Measurements from ENCODE around the gene HHIPL1.

Gene HHIPL1

GRCh38 chr14:99675382-99675835 is 30.5 kb downstream of the HHIPL1 start:
- no peak for DNase-seq (ENCODE audit: low spot score)

- no peak for DNase-seq (ENCODE audit: low spot score)
Measured at GRCh38 chr14:99675951-99676350, 31.0 kb downstream of the HHIPL1 start.

- DNase-seq (ENCODE audit: low spot score), result no peak
Measured at GRCh38 chr14:99676657-99677056, 31.7 kb downstream of the HHIPL1 start.

DNA sequence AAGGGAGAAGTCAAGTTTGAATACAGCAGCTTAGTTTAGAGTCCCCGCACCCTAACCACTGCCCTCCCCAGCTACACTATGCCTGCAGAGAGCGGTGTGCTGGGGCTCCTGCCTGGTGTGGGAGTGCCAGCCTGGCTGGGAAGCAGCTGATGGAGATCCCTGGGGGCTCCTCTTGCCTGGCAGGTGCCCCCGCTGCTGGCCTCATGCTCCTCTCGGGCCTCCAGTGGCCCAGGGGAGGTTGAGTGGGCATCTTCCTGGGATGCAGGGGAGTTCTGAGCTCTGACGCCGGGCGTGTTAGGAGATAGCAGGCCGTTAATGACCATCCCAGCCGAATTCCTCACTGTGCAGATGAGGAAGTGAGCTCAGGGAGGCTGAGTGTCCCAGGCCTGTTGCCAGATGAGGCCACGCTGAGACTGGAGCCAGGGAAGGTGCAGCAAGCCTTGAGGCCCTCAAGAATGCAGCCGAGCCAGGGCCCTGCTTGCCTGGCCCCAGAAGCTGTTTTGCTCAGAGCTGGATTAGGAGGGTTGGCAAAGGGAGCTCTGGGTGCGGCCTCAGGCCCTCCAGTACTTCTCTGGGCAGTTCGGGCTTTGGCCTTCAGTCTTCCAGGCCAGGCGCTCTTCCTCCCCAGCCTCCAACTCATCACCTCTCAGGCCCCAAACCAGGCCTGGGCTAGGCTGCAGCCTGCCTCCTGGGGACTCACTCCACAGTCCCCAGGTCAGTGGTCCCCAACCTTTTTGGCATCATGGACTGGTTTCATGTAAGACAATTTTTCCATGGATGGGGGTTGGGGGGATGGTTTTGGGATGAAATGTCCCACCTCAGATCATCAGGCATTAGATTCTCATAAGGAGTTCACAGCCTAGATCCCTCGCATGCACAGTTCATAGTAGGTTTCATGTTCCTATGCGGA is 32.6 kb downstream of the HHIPL1 start:
- DNase-seq (ENCODE audit: low spot score), result no peak

DNA sequence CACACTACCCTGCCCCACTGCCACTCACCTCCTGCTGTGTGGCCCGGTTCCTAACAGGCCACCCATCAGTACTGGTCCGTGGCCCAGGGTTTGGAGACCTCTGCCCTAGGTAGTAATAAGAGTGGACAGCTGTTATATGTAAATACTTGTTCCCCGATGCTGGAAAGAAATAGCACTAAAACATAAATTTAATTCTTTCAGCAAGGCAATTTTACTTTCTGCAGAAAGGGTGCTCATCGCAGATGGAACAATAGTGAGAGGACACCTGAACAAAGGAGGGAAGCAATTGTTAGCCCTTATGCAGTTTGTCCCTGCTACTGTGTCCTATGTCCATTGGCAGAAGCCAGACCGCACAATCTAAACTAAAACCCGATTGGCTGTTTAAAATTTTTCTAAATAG is 33.3 kb downstream of the HHIPL1 start:
- DNase-seq (ENCODE audit: low spot score), result no peak

DNA sequence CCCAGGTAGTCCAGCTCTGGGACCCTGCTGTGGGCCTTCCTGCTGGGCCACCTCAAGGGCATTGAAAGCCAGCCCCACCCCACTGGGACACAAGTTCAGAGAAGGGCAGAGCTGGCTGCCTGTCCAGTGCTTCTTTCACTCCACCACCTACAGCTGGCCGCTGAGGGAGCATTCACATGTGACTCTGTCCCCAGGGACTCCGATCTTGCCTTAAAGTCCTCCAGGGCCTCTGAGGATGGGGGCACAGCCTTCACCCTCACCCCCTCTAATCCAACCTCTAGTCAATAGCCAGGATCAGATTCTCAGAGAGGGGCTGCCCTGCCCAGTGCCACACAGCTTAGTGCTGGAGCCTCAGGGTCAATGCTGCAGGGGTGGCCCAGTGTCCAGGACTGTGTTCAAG is 34.2 kb downstream of the HHIPL1 start:
- no peak for DNase-seq (ENCODE audit: low spot score)

GRCh38 chr14:99679543-99679942 is 34.6 kb downstream of the HHIPL1 start:
- no peak for DNase-seq (ENCODE audit: low spot score)

GRCh38 chr14:99679996-99680395 is 35.1 kb downstream of the HHIPL1 start:
- no peak for DNase-seq (ENCODE audit: low spot score)

DNA sequence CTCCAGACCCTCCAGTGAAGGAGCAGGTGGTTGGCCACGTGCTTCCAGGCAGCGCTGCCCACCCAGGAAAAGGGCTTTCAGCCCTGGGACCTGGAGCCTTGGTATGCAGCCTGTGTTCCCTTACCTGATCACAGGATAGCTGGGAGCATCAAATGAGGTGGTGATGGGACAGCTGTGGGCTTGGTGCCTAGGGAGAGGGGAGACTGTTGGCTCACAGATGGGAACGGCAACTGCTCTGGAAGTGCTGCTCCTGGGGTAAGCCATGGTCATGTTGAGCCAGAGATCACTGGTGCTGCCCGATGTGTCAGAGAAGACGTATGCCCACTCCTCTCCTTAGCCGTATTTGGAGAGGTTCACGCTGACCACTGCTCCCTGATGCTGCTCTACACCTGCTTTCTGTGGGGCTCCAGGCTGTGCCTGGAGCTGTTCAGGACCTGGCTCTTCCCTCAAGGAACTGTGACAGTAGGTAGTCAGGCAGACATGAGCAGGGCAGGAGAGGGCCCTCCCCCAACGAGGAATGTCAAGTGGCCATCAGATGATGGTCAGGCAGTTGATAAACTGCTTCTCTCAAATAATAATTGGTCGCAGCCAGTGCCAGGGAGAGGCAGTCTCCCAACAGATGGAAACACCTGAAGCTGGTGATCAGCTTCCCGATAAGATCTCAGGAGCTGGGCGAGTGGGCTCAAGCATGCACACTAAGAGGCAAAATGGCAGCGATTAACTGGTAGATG is 36.3 kb downstream of the HHIPL1 start:
- no peak for DNase-seq (ENCODE audit: low spot score)

DNA sequence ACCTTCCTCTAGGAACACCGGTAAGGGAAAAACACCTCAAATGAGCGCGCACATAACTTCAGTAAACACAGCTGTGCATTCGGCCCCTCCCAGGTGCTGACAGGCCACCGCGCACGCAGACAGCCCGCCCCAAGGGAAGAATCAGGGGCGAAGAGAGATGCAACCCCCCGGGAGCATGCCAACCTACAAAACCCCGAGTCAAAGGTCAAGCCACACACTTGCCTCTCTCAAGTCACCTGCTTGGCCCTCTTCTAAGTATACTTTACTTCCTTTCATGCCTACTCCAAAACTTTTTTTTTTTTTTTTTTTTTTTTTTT is 36.9 kb downstream of the HHIPL1 start:
- DNase-seq (ENCODE audit: low spot score), result no peak

DNA sequence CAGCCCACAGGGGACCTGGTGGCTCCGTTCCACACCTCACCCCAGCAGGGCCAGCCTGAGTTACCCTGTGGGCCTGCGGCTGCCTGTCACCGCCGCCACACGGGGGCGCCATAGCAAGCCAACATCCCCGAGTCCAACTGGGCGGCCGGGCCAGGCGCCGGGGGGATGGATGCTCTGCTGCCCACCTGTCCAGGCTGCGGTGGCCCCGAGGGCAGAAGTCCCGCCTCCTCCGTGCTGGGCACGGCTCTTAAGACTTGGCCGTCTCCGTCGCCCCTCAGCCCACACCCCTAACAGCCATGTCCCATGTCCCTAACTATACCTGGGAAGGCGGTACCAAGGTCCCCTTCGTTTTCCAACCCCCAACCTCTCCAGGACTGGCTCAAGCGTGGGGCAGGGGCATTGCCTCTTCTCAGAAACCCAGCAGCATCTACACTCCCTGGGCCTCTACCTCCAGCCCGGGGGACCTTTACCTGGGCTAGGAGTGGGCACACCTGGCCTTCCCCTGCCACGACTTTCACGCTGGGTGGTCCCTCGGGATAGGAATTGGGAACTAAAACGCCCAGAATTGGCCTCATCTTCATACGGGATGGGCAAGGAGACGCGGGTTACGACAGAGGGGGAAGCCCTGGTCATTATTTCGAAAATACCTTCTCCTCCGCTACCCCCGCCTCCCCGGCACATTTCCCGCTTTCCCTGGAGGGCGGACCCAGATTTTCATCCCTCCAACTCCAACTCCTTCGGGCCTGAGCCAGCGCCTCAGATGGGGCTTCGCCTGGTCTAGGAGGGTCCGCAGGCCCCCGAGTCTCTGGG is 38.1 kb downstream of the HHIPL1 start:
- DNase-seq (ENCODE audit: low spot score), result peak; percentile 29

DNA sequence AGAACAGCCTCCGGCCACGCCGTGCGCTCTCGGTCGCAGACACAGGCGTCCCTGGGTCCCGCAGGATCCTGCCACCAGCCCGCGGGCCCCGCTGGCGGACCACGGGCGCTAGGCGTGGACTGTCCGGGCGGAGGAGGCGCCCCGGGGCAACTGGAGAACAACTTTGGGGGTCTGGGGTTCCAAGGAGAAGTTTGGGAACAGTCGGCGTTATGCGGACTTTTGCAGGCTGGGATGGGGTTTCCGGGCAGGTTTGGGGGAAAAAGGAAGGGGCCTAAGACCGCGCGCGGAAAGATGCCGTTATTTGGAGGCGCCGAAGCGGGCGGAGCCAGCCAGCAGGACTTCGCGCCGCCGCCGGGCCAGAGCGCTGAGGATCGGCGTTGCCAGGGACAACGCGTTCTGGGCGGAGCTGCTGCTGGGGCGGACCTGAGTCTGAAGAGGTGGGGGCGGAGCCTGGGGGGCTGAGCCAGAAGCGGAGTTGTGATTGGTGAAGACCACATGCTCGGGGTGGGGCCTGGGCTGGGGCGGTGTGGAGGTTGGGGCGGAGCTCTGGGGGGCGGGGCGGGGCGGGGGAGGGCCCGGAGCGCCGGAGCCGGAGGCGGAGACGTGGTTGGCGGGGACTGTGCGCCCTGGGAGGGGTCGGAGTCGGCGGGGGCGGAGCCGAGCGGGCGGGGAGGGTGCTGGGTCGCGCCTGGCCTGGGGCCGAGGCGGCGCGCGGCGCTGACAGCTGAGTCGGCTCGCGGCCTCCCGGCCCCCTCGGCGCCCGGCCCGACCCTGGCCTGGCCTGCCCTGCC is 38.9 kb downstream of the HHIPL1 start, which contains the start of gene CYP46A1:
Gene CYP46A1, plus strand, starts transcription at position 680 of the 791 bp plus-strand sequence. CDS start 120 bp downstream, outside the sequence.
- DNase-seq (ENCODE audit: low spot score), result peak; percentile 98

DNA sequence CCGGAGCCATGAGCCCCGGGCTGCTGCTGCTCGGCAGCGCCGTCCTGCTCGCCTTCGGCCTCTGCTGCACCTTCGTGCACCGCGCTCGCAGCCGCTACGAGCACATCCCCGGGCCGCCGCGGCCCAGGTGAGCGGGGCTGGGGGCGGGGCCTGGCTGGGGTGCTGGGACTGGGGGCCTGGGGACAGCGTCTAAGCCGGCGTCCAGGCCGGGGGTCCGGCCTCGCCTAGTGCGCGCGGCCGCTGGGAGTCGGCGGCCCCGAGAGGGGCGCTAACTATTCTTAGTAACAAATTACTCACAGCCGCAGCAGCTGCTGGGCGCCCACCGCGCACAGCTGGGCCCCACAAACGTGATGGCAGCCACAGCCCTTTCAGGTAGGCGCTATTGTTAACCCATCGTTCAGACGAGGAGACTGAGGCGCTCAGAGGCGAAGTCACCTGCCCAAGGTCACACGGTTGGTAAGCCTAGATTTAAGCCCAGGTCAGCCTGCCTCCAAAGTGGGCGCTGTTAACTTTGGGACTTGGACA is 39.5 kb downstream of the HHIPL1 start:
- no peak for DNase-seq (ENCODE audit: low spot score)

DNA sequence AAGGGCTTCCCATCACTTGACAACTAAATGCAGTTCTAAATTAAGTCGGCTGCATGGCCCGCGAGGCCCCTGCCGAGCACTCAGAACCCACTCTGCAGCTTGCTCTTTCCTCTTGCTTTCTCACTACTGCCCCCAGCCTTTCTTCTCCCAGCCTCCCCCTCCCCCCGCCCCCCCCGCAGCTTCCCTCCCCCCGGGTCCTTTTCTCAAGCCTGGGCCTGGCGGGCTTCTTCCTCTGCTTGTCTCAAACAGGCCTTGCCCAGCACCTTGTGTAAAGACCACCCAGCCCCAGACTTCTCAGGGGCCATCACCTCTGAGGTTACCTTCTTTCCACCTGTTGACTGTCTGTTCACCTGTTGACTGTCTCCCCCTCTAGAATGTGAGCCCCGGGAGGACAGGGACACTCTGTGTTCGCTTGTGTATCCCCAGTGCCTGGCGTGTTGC is 40.2 kb downstream of the HHIPL1 start:
- no peak for DNase-seq (ENCODE audit: low spot score)

- no peak for DNase-seq (ENCODE audit: low spot score)
Measured at GRCh38 chr14:99685596-99685995, 40.7 kb downstream of the HHIPL1 start.

DNA sequence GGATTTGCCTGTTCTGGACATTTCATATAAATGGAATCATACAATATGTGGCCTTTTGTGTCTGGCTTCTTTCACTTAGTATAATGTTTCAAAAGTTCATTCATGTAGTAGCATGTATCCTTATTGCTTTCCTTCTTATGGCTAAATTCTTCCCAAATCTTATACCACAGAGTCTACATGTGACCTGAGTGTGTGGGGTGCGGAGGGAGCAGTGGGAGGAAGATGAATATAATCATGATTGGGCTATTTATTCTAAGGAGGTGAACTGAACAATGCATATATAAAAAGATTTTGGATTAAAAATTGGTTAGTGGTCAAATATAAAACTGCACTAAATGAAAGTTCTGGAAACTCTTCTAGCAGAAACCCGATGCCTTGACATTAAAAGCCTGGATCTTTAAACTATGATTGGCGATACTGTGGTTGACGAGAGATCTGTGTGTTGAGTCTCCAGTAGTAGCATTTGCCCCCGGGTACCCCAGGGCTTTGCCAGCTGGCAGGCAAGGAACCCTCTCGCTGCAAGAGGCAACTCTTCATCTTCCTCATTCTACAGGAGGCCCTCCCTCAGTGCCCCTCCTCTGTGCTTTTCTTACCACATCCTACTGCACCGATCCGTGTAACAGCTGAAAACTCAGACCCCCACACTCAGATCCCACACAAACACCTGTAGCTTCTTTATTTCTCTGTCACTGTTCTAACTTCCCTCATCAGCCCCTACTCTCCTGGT is 41.8 kb downstream of the HHIPL1 start:
- DNase-seq (ENCODE audit: low spot score), result no peak

GRCh38 chr14:99687284-99688209 is 42.6 kb downstream of the HHIPL1 start:
- no peak for DNase-seq (ENCODE audit: low spot score)

- no peak for DNase-seq (ENCODE audit: low spot score)
Measured at GRCh38 chr14:99688210-99688581, 43.3 kb downstream of the HHIPL1 start.

- no peak for DNase-seq (ENCODE audit: low spot score)
Measured at GRCh38 chr14:99688629-99689028, 43.7 kb downstream of the HHIPL1 start.

Measured in RKO (cell line).